Measurements from ENCODE around the gene TRAPPC1. TPM values are rescaled to one million over a fixed set of nuclear protein-coding genes. Genes with fewer than 3 reads are reported as not detected.

Gene TRAPPC1
- total and polyA plus RNA-seq, 2 of the 8 experiments (the other 6 are each of a cell fraction or from before 2014, with no cell fraction given): 114 to 170 TPM

- TF ChIP-seq BRCA1 (IDR thresholded peaks at IDR 0.05; ENCODE audit: low read depth, low read length) (no peak), ASH2L (IDR thresholded peaks at IDR 0.05; ENCODE audit: low read length) (no peak), POLR2A (IDR thresholded peaks at IDR 0.05; ENCODE audit: control extremely low read depth in 1 of 2, low read depth in 2 of 2, low read length in 2 of 2) (no peak), SP2 (IDR thresholded peaks at IDR 0.05; ENCODE audit: low read length) (no peak), CREB1 (IDR thresholded peaks at IDR 0.05) (no peak), SUZ12 (IDR thresholded peaks at IDR 0.05; ENCODE audit: low read length) (no peak), GABPA (IDR thresholded peaks at IDR 0.05; ENCODE audit: borderline replicate concordance, insufficient read depth, low read length) (no peak), EZH2 (IDR thresholded peaks at IDR 0.05; ENCODE audit: low read depth, low read length, severe bottlenecking) (no peak)
Observed at GRCh38 chr17:7881276-7882054, 50.3 kb downstream of the TRAPPC1 start (continued).

Small RNAs within 50 kb of the gene (small RNA-seq; reads per million reads assigned to genes)
- gene SCARNA21 (ENCODE audit: insufficient read depth): not detected

Other genes starting within 250 kb of the TRAPPC1 start
- 198 and 210 TPM in 2 replicates for gene TP53, start 244.5 kb downstream of the TRAPPC1 start, total RNA-seq (2021; fragmentation: NEBNext Ultra II Directional; extraction: Animal tissue kit (Norgen Biotek cat#: 25700))
- gene TP53, start 244.5 kb downstream of the TRAPPC1 start, polyA plus RNA-seq (2011; rRNA removed): 143 and 149 TPM in 2 replicates
- gene WRAP53, start 243.5 kb downstream of the TRAPPC1 start, total RNA-seq (2021; fragmentation: NEBNext Ultra II Directional; extraction: Animal tissue kit (Norgen Biotek cat#: 25700)): 29.3 and 30.1 TPM in 2 replicates
- gene WRAP53, start 243.5 kb downstream of the TRAPPC1 start, polyA plus RNA-seq (2011; rRNA removed): 29.2 and 38.4 TPM in 2 replicates
- 15.0 and 16.0 TPM in 2 replicates for gene EFNB3, start 226.7 kb downstream of the TRAPPC1 start, total RNA-seq (2021; fragmentation: NEBNext Ultra II Directional; extraction: Animal tissue kit (Norgen Biotek cat#: 25700))
- 27.1 and 27.3 TPM in 2 replicates for gene EFNB3, start 226.7 kb downstream of the TRAPPC1 start, polyA plus RNA-seq (2011; rRNA removed)
- gene DNAH2, start 214.2 kb downstream of the TRAPPC1 start, total RNA-seq (2021; fragmentation: NEBNext Ultra II Directional; extraction: Animal tissue kit (Norgen Biotek cat#: 25700)): 0.13 and 0.21 TPM in 2 replicates
- 0.18 and 0.25 TPM in 2 replicates for gene DNAH2, start 214.2 kb downstream of the TRAPPC1 start, polyA plus RNA-seq (2011; rRNA removed)
- gene KDM6B, start 97.7 kb downstream of the TRAPPC1 start, total RNA-seq (2021; fragmentation: NEBNext Ultra II Directional; extraction: Animal tissue kit (Norgen Biotek cat#: 25700)): 3.4 and 3.7 TPM in 2 replicates
- gene KDM6B, start 97.7 kb downstream of the TRAPPC1 start, polyA plus RNA-seq (2011; rRNA removed): 0.48 and 0.80 TPM in 2 replicates
- gene TMEM88, start 76.9 kb downstream of the TRAPPC1 start, total RNA-seq (2021; fragmentation: NEBNext Ultra II Directional; extraction: Animal tissue kit (Norgen Biotek cat#: 25700)): 0.69 TPM in 1 of 2 replicates, not detected in the other
- gene TMEM88, start 76.9 kb downstream of the TRAPPC1 start, polyA plus RNA-seq (2011; rRNA removed): 8.8 and 11.6 TPM in 2 replicates
- 27.0 and 30.2 TPM in 2 replicates for gene NAA38, start 74.4 kb downstream of the TRAPPC1 start, total RNA-seq (2021; fragmentation: NEBNext Ultra II Directional; extraction: Animal tissue kit (Norgen Biotek cat#: 25700))
- gene NAA38, start 74.4 kb downstream of the TRAPPC1 start, polyA plus RNA-seq (2011; rRNA removed): 109 and 116 TPM in 2 replicates
- gene CYB5D1, start 73.9 kb downstream of the TRAPPC1 start, total RNA-seq (2021; fragmentation: NEBNext Ultra II Directional; extraction: Animal tissue kit (Norgen Biotek cat#: 25700)): 15.5 and 18.0 TPM in 2 replicates
- 11.0 and 13.5 TPM in 2 replicates for gene CYB5D1, start 73.9 kb downstream of the TRAPPC1 start, polyA plus RNA-seq (2011; rRNA removed)
- gene CHD3, start 43.2 kb downstream of the TRAPPC1 start, total RNA-seq (2021; fragmentation: NEBNext Ultra II Directional; extraction: Animal tissue kit (Norgen Biotek cat#: 25700)): 12.9 and 14.2 TPM in 2 replicates
- 12.3 and 18.3 TPM in 2 replicates for gene CHD3, start 43.2 kb downstream of the TRAPPC1 start, polyA plus RNA-seq (2011; rRNA removed)
- gene RNF227, start 15.7 kb downstream of the TRAPPC1 start, total RNA-seq (2021; fragmentation: NEBNext Ultra II Directional; extraction: Animal tissue kit (Norgen Biotek cat#: 25700)): 0.63 and 0.77 TPM in 2 replicates
- gene RNF227, start 15.7 kb downstream of the TRAPPC1 start, polyA plus RNA-seq (2011; rRNA removed): 1.1 and 1.7 TPM in 2 replicates
- 2.3 and 2.4 TPM in 2 replicates for gene KCNAB3, start 2.1 kb downstream of the TRAPPC1 start, total RNA-seq (2021; fragmentation: NEBNext Ultra II Directional; extraction: Animal tissue kit (Norgen Biotek cat#: 25700))
- gene KCNAB3, start 2.1 kb downstream of the TRAPPC1 start, polyA plus RNA-seq (2011; rRNA removed): 1.7 and 2.8 TPM in 2 replicates
- gene CNTROB, start 260 bp upstream of the TRAPPC1 start, total RNA-seq (2021; fragmentation: NEBNext Ultra II Directional; extraction: Animal tissue kit (Norgen Biotek cat#: 25700)): 30.0 and 31.9 TPM in 2 replicates
- gene CNTROB, start 260 bp upstream of the TRAPPC1 start, polyA plus RNA-seq (2011; rRNA removed): 20.5 and 28.2 TPM in 2 replicates
- 0.48 and 0.59 TPM in 2 replicates for gene GUCY2D, start 70.7 kb upstream of the TRAPPC1 start, total RNA-seq (2021; fragmentation: NEBNext Ultra II Directional; extraction: Animal tissue kit (Norgen Biotek cat#: 25700))
- 0.20 and 0.31 TPM in 2 replicates for gene GUCY2D, start 70.7 kb upstream of the TRAPPC1 start, polyA plus RNA-seq (2011; rRNA removed)
- gene ALOX15B, start 107.1 kb upstream of the TRAPPC1 start, total RNA-seq (2021; fragmentation: NEBNext Ultra II Directional; extraction: Animal tissue kit (Norgen Biotek cat#: 25700)): 0.46 and 0.63 TPM in 2 replicates
- gene ALOX15B, start 107.1 kb upstream of the TRAPPC1 start, polyA plus RNA-seq (2011; rRNA removed): 0.91 and 1.4 TPM in 2 replicates
- gene ALOX12B, start 155.8 kb upstream of the TRAPPC1 start, total RNA-seq (2021; fragmentation: NEBNext Ultra II Directional; extraction: Animal tissue kit (Norgen Biotek cat#: 25700)): not detected in 2 replicates
- gene ALOX12B, start 155.8 kb upstream of the TRAPPC1 start, polyA plus RNA-seq (2011; rRNA removed): 0.82 and 0.86 TPM in 2 replicates
- not detected in 2 replicates for gene ALOXE3, start 186.6 kb upstream of the TRAPPC1 start, total RNA-seq (2021; fragmentation: NEBNext Ultra II Directional; extraction: Animal tissue kit (Norgen Biotek cat#: 25700))
- gene ALOXE3, start 186.6 kb upstream of the TRAPPC1 start, polyA plus RNA-seq (2011; rRNA removed): 0.26 and 0.55 TPM in 2 replicates
- 0.32 and 0.69 TPM in 2 replicates for gene HES7, start 192.2 kb upstream of the TRAPPC1 start, total RNA-seq (2021; fragmentation: NEBNext Ultra II Directional; extraction: Animal tissue kit (Norgen Biotek cat#: 25700))
- 0.20 and 0.55 TPM in 2 replicates for gene HES7, start 192.2 kb upstream of the TRAPPC1 start, polyA plus RNA-seq (2011; rRNA removed)
- 38.0 and 39.9 TPM in 2 replicates for gene PER1, start 220.5 kb upstream of the TRAPPC1 start, total RNA-seq (2021; fragmentation: NEBNext Ultra II Directional; extraction: Animal tissue kit (Norgen Biotek cat#: 25700))
- gene PER1, start 220.5 kb upstream of the TRAPPC1 start, polyA plus RNA-seq (2011; rRNA removed): 9.6 and 17.3 TPM in 2 replicates
- gene VAMP2, start 231.0 kb upstream of the TRAPPC1 start, total RNA-seq (2021; fragmentation: NEBNext Ultra II Directional; extraction: Animal tissue kit (Norgen Biotek cat#: 25700)): 19.0 and 20.5 TPM in 2 replicates
- 19.3 and 25.2 TPM in 2 replicates for gene VAMP2, start 231.0 kb upstream of the TRAPPC1 start, polyA plus RNA-seq (2011; rRNA removed)
- gene TMEM107, start 244.4 kb upstream of the TRAPPC1 start, total RNA-seq (2021; fragmentation: NEBNext Ultra II Directional; extraction: Animal tissue kit (Norgen Biotek cat#: 25700)): 17.3 and 17.9 TPM in 2 replicates
- gene TMEM107, start 244.4 kb upstream of the TRAPPC1 start, polyA plus RNA-seq (2011; rRNA removed): 21.4 and 21.5 TPM in 2 replicates